ENCODE data around the gene WDR5B. TPM values are rescaled to one million over a fixed set of nuclear protein-coding genes. Genes with fewer than 3 reads are reported as not detected.

The WDR5B gene
- total and polyA plus RNA-seq, 2 of the 4 experiments (the other 2 are of a cell fraction), result 3.1 to 5.6 TPM

DNA sequence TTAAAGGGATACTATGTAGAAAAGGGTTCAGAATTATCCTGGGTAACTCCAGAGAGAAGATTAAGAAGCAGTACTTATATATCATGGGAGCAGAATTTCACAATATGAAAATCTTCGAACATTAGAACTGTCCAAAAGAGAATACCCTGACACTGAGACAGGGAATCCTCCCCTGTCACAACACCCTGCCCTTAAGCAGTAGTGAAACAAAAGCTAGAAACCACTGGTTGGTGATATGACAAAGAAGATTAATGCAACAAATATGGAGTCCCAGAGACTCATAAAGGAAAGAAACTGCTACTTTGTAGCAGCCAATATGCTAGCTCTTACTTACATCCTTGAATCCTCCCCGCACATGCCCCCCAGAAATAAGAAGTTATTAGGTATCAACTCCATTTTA is 51.4 kb downstream of the WDR5B start:
- Histone ChIP-seq H3K56ac (ENCODE audit: extremely low read depth, insufficient read depth, low read length) (no peak overlapping the region), H2BK5ac (ENCODE audit: low read depth, low read length, poor library complexity, severe bottlenecking) (no peak overlapping the region), H3K4ac (ENCODE audit: low read depth, low read length) (no peak overlapping the region), H4K91ac (ENCODE audit: insufficient read depth, low read depth, low read length) (no peak overlapping the region), H4K20me1 (ENCODE audit: insufficient read depth, low read length) (no peaks in the 10 kb centered on the region), H3K79me1 (ENCODE audit: low read depth in 1 of 2, low read length in 2 of 2) (peaks cover 0 to 2% of the 10 kb centered on the region in 2 experiments; a peak in 1 of 4 replicates), H2BK15ac (ENCODE audit: low read depth, low read length) (no peak overlapping the region), H2BK120ac (ENCODE audit: low read depth, low read length) (no peak overlapping the region), H3K9ac (ENCODE audit: low read depth, low read length) (no peak overlapping the region), H3K4me1 (ENCODE audit: control insufficient read depth, insufficient read depth, low read length) (peaks cover 5% of the 10 kb centered on the region), H3K14ac (replicated peaks; ENCODE audit: low read depth, low read length) (no peak overlapping the region), H3K9me1 (ENCODE audit: insufficient read depth, low read length) (peaks cover 3% of the 10 kb centered on the region), H3K27me3 (ENCODE audit: control insufficient read depth, insufficient read depth, low read length) (no peaks in the 10 kb centered on the region), H3K27ac (ENCODE audit: insufficient read depth, low read length) (no peak overlapping the region), H2AFZ (replicated peaks; ENCODE audit: low read length, poor library complexity) (no peak overlapping the region), H4K8ac (ENCODE audit: low read depth in 2 of 2, low read length in 2 of 2) (no peak overlapping the region), H3K23ac (ENCODE audit: low read depth, low read length) (no peak overlapping the region), H3K36me3 (ENCODE audit: control insufficient read depth, insufficient read depth, low read length) (peaks cover 10% of the 10 kb centered on the region), H3K18ac (ENCODE audit: low read depth, low read length) (no peak overlapping the region), H3K4me3 (ENCODE audit: insufficient read depth, low read depth, low read length) (no peak overlapping the region), H3K9me3 (ENCODE audit: control insufficient read depth, insufficient read depth, low read length) (no peaks in the 10 kb centered on the region), H3K4me2 (ENCODE audit: low read depth, low read length) (no peak overlapping the region), H4K5ac (ENCODE audit: low read depth, low read length) (no peak overlapping the region), H2AK9ac (replicated peaks; ENCODE audit: low read depth, low read length, poor library complexity) (no peak overlapping the region), H2BK20ac (ENCODE audit: low read depth, low read length) (no peak overlapping the region), H2AK5ac (ENCODE audit: low read depth, low read length) (no peak overlapping the region)
- no TSS peak for BruUV-seq (replicated peaks)
- in situ Hi-C loops (cut with MboI; ENCODE audit: low sequenced_read_pairs), result no loop called here
- no peak for ATAC-seq (ENCODE audit: low read depth)
- ChIA-PET CTCF (interaction anchor here (0.9 kb wide), 1 partner anchor 61 kb away, joined by 3 read pairs; no protein-coding TSS in a partner anchor), POLR2A (ENCODE audit: unreplicated experiment) (no interaction called here)
- TF ChIP-seq, protein P1, sequence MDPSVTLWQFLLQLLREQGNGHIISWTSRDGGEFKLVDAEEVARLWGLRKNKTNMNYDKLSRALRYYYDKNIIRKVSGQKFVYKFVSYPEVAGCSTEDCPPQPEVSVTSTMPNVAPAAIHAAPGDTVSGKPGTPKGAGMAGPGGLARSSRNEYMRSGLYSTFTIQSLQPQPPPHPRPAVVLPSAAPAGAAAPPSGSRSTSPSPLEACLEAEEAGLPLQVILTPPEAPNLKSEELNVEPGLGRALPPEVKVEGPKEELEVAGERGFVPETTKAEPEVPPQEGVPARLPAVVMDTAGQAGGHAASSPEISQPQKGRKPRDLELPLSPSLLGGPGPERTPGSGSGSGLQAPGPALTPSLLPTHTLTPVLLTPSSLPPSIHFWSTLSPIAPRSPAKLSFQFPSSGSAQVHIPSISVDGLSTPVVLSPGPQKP (IDR thresholded peaks at IDR 0.05; ENCODE audit: borderline replicate concordance, low read depth, low read length), result no peak
- no peak for TF ChIP-seq CEBPB (IDR thresholded peaks at IDR 0.05; ENCODE audit: low read depth, low read length)
- TF ChIP-seq RFX5 (IDR thresholded peaks at IDR 0.05; ENCODE audit: low read depth, low read length), result no peak
- no peak for TF ChIP-seq MAFK (IDR thresholded peaks at IDR 0.05; ENCODE audit: low read depth, low read length)
- no peak for TF ChIP-seq BHLHE40 (IDR thresholded peaks at IDR 0.05; ENCODE audit: low read depth, low read length)
- TF ChIP-seq NFE2L2 (IDR thresholded peaks at IDR 0.05; ENCODE audit: low read depth, low read length), result no peak
- TF ChIP-seq RCOR1 (IDR thresholded peaks at IDR 0.05; ENCODE audit: insufficient replicate concordance, low read length), result no peak
- TF ChIP-seq RAD21 (IDR thresholded peaks at IDR 0.05; ENCODE audit: low read length), result no peak
- TF ChIP-seq FOS (IDR thresholded peaks at IDR 0.05; ENCODE audit: low read depth, low read length), result no peak
- no peak for TF ChIP-seq MXI1 (IDR thresholded peaks at IDR 0.05; ENCODE audit: borderline replicate concordance, low read depth, low read length)
- TF ChIP-seq, protein P2, sequence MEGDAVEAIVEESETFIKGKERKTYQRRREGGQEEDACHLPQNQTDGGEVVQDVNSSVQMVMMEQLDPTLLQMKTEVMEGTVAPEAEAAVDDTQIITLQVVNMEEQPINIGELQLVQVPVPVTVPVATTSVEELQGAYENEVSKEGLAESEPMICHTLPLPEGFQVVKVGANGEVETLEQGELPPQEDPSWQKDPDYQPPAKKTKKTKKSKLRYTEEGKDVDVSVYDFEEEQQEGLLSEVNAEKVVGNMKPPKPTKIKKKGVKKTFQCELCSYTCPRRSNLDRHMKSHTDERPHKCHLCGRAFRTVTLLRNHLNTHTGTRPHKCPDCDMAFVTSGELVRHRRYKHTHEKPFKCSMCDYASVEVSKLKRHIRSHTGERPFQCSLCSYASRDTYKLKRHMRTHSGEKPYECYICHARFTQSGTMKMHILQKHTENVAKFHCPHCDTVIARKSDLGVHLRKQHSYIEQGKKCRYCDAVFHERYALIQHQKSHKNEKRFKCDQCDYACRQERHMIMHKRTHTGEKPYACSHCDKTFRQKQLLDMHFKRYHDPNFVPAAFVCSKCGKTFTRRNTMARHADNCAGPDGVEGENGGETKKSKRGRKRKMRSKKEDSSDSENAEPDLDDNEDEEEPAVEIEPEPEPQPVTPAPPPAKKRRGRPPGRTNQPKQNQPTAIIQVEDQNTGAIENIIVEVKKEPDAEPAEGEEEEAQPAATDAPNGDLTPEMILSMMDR (conservative IDR thresholded peaks at IDR 0.05; ENCODE audit: low read depth, low read length), result no peak
- no peak for TF ChIP-seq MAZ (IDR thresholded peaks at IDR 0.05; ENCODE audit: borderline replicate concordance, low read depth, low read length)
- TF ChIP-seq, protein P3, sequence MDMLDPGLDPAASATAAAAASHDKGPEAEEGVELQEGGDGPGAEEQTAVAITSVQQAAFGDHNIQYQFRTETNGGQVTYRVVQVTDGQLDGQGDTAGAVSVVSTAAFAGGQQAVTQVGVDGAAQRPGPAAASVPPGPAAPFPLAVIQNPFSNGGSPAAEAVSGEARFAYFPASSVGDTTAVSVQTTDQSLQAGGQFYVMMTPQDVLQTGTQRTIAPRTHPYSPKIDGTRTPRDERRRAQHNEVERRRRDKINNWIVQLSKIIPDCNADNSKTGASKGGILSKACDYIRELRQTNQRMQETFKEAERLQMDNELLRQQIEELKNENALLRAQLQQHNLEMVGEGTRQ (IDR thresholded peaks at IDR 0.05; ENCODE audit: low read depth, low read length), result no peak
- TF ChIP-seq POLR2A (IDR thresholded peaks at IDR 0.05; ENCODE audit: low read depth, low read length), result no peak
- TF ChIP-seq SMC3 (IDR thresholded peaks at IDR 0.05; ENCODE audit: low read depth, low read length), result no peak
- no peak for TF ChIP-seq CHD1 (IDR thresholded peaks at IDR 0.05; ENCODE audit: low read depth, low read length)
- intact Hi-C loops (cut with micrococcal nuclease), result no loop called here
- no peak for DNase-seq
- no CpG with 5 or more reads among the region's 2 CpGs for WGBS, 2 experiments (ENCODE audit: extremely low coverage in 2 of 2, insufficient read length in 1 of 2)
- dilution Hi-C loops (cut with HindIII; ENCODE audit: low sequenced_read_pairs, unreplicated experiment), result no loop called here
